Brain microvascular endothelial cell (primary cell): ENCODE results near the gene FOXJ2.
"Not testable (repeated sequence)": the region's sequence is repeated elsewhere in the genome, so short reads cannot be mapped to it uniquely, and the experiment has no call there.

Experiments
- DNase-seq: peaks from one replicate; pipeline ENCODE4 v3.0.0-alpha.2; 2020
- H3K27ac ChIP-seq: fragments of 250-450 bp; sonication (Bioruptor Pico); 2 replicates; pipeline ENCODE4 v1.5.1; 2020; ENCODE audit warnings: mild to moderate bottlenecking, moderate library complexity
- H3K27me3 ChIP-seq: fragments of 250-450 bp; sonication (Bioruptor Pico); replicated peaks from 2 replicates; pipeline ENCODE4 v1.5.1; 2020; ENCODE audit warnings: mild to moderate bottlenecking
- H3K36me3 ChIP-seq: fragments of 250-450 bp; sonication (Bioruptor Pico); replicated peaks from 2 replicates; pipeline ENCODE4 v1.5.1; 2020; ENCODE audit warnings: mild to moderate bottlenecking
- H3K4me3 ChIP-seq: 2 replicates; pipeline ENCODE4 v1.5.1; 2011; ENCODE audit warnings: low read depth, mild to moderate bottlenecking, control low read depth, low read length, moderate library complexity
- CTCF ChIP-seq: IDR thresholded peaks from 2 replicates; pipeline ENCODE4 v1.5.1; 2011; ENCODE audit warnings: low read depth, mild to moderate bottlenecking, moderate library complexity, low read length, control low read depth, inconsistent platforms; ENCODE audit errors: missing control alignments
- in situ Hi-C: cut with HindIII; loops from 2 replicates; pipeline ENCODE4 v1.10.0; 2017; ENCODE audit warnings: low sequenced_read_pairs, low pct_ligation_motif_present

FOXJ2 gene

GRCh38 chr12:7991535-7991934 lies 41.0 kb upstream of the FOXJ2 start:
- Histone ChIP-seq H3K27ac (no peak overlapping the region), H3K27me3 (no peaks in the 10 kb centered on the region), H3K36me3 (no peaks in the 10 kb centered on the region), H3K4me3 (no peak overlapping the region)
- in situ Hi-C loops, result no loop called here
- no peak for DNase-seq
- TF ChIP-seq CTCF, result no peak

DNA sequence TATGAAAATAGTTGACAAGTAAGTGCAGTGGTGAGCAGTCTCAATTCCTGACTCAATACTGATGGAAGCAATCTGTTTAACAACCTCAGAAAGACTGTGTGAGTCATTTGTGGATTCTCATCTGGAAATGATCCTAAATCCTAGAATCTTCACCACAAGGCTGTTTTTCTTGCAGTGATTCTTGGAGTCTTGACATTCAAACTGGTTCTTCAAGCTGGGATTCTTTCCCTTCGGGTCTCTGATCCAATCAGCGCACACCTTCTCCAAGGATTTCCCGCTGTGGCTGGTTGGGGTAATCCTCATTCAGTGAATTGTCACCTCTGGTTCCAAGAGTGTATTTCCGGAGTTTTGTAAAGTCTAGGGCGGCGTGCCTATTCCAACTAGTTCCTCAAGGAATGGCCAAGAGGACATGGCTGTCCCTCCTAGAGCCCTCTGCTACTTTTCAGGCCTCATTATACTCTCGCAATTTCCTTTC lies 37.7 kb upstream of the FOXJ2 start:
- H3K27me3 ChIP-seq, result no peaks in the 10 kb centered on the region
- H3K36me3 ChIP-seq, result no peaks in the 10 kb centered on the region
- peak; percentile 57 for DNase-seq
- H3K27ac ChIP-seq, result peak overlapping the region; percentile 72
- no peak for TF ChIP-seq CTCF
- in situ Hi-C loops, result no loop called here
- H3K4me3 ChIP-seq, result no peak overlapping the region

- Histone ChIP-seq H3K27me3 (no peaks in the 10 kb centered on the region), H3K27ac (peak overlapping the region; percentile 72), H3K36me3 (no peaks in the 10 kb centered on the region), H3K4me3 (no peak overlapping the region)
- in situ Hi-C loops, result no loop called here
- peak; percentile 94 for DNase-seq
- TF ChIP-seq CTCF, result peak; percentile 79
Observed at GRCh38 chr12:7995266-7995963, 37.1 kb upstream of the FOXJ2 start.

DNA sequence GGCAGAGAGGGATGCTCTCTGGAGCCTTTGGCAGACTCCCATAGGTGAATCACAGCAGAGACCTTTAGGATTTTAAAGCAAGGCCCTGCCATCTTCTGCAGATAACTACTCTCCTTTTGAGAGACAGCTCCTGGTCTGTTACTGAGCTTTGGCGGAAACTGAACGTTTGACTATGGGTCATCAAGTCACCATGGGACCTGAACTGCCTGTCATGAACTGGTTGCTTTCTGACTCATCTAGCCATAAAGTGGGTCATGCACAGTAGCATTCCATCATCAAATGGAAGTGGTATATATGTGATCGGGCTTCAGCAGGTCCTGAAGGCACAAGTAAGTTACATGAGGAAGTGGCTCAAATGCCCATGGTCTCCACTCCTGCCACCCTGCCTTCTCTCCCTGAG lies 31.7 kb upstream of the FOXJ2 start:
- H3K36me3 ChIP-seq, in situ Hi-C loops, H3K27ac ChIP-seq, H3K27me3 ChIP-seq, DNase-seq, H3K4me3 ChIP-seq: not testable (repeated sequence)

DNA sequence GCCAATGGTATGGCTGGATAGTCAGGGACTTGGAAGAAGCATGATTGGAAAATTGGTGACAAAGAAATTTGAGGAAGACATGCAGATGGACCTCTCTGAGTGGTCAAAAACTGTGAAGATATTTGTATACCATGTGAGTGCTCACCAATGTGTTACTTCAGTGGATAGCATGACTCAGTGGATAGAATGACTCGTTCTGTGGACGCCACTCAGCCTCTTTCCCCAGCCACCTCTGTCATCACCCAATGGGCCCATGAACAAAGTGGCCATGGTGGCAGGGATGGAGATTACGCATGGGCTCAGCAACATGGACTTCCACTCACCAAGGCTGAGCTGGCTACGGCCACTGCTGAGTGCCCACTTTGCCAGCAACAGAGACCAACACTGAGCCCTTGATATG lies 31.0 kb upstream of the FOXJ2 start:
- H3K27me3 ChIP-seq, H3K27ac ChIP-seq, H3K36me3 ChIP-seq, DNase-seq, H3K4me3 ChIP-seq, in situ Hi-C loops: not testable (repeated sequence)

GRCh38 chr12:8004897-8005296 lies 27.6 kb upstream of the FOXJ2 start:
- H3K4me3 ChIP-seq, H3K27me3 ChIP-seq, H3K27ac ChIP-seq, DNase-seq, in situ Hi-C loops, H3K36me3 ChIP-seq: not testable (repeated sequence)

DNA sequence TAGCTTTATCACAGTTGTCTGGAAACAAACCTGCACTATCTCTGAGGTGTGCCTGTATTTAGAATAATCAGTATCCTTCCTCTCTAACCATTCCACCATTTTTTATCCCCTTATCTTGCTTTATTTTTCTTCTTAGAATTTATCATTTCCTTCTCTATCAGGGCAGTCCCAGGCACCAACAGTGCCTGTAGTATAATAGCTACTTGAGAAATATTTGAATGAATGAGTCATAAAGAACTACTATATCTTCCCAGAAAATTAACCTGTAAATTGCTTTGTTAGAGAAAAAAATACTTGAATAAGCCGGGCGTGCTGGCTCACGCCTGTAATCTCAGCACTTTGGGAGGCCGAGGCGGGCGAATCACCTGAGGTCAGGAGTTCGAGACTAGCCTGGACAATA lies 21.2 kb upstream of the FOXJ2 start:
- no peak overlapping the region for H3K4me3 ChIP-seq
- in situ Hi-C loops, result no loop called here
- H3K27ac ChIP-seq, result peak overlapping the region; percentile 47
- DNase-seq, result peak; percentile 26
- no peak for TF ChIP-seq CTCF
- H3K36me3 ChIP-seq, result no peaks in the 10 kb centered on the region
- no peaks in the 10 kb centered on the region for H3K27me3 ChIP-seq
